Measurements from ENCODE around the gene PRAME.

DNA sequence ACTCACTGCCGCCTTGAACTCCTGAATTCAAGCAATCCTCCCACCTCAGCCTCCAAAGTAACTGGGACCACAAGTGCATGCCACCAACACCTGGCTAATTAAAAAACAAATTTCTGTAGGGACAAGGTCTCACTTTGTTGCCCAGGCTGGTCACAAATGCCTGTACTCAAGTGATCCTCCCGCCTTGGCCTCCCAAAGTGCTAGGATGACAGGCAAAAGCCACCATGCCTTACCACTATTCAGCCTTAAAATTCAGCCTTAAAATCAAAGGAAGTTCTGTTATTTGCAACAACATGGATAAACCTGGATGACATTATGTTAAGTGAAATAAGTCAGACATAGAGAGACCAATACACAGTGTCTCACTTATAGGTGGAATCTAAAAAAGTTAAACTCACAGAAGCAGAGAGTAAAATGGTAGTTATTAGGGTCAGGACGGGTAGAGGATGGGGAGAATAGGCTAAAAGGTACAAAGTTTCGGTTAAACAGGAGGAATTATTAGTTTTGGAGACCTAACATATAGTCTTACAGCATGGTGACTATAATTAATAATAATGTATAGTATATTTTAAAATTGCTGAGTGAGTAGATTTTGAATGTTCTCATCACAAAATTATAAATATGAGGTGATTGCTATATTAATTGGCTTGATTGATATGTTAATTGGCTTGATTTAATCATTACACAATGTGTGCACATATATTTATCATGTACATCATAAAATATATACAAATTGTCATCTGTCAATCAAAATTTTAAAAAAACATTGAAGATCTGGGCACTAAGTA lies 32.7 kb downstream of the PRAME start:
- TF ChIP-seq, protein P1, sequence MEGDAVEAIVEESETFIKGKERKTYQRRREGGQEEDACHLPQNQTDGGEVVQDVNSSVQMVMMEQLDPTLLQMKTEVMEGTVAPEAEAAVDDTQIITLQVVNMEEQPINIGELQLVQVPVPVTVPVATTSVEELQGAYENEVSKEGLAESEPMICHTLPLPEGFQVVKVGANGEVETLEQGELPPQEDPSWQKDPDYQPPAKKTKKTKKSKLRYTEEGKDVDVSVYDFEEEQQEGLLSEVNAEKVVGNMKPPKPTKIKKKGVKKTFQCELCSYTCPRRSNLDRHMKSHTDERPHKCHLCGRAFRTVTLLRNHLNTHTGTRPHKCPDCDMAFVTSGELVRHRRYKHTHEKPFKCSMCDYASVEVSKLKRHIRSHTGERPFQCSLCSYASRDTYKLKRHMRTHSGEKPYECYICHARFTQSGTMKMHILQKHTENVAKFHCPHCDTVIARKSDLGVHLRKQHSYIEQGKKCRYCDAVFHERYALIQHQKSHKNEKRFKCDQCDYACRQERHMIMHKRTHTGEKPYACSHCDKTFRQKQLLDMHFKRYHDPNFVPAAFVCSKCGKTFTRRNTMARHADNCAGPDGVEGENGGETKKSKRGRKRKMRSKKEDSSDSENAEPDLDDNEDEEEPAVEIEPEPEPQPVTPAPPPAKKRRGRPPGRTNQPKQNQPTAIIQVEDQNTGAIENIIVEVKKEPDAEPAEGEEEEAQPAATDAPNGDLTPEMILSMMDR (IDR thresholded peaks at IDR 0.05; ENCODE audit: extremely low read depth in 1 of 2, insufficient read depth in 1 of 2, low read depth in 1 of 2, low read length in 2 of 2): no peak
- no peak for TF ChIP-seq EZH2 (IDR thresholded peaks at IDR 0.05; ENCODE audit: borderline replicate concordance, low read depth, low read length, severe bottlenecking)

Measured in endothelial cell of umbilical vein (primary cell).